ENCODE data around the gene GABRR2. TPM values are rescaled to one million over a fixed set of nuclear protein-coding genes. Genes with fewer than 3 reads are reported as not detected.

GABRR2 gene
- total and polyA plus RNA-seq, 10 of the 15 experiments (the other 5 are each of a cell fraction or from before 2014, with no cell fraction given): 0.16 to 0.72 (median 0.32) TPM; not detected in 2

DNA sequence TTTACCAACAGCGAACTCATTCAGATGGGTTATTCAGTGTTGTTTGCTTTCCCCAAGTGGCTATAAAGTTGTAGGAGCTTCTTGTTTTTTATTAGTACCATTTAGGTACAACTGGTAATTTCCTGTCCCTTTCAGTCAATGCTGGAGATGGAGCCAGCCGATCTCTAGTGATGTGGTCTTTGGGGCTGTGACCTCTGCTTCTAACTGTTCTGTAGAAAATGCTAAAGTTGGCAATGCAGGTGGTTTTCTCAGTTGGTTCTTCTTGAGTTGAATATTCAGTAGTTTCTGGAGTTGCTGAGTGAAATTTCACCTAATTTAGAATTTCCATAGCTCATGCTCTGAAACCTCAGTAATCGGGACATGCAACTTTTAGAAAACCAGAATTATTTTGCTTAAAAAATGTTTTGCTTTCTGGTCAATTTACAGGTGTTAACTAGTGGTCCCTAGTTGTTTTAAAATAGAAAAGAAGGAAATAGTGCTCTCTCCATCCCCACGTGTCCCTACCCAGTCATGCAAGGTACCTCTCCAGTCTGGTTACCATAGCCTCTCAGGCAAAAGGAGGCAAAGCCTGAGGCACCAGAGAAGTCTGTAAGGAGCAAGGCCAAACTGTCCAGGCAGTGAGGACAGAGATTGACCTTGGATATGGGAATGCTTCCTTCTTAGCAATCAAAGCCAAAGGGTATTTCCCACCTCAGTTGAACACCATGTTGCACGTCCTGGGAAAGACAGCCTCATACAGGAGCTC, 70.7 kb downstream of the GABRR2 start:
- Histone ChIP-seq H3K4me2 (ENCODE audit: control insufficient read depth, insufficient read depth) (no peak overlapping the region), H4K20me1 (ENCODE audit: control insufficient read depth, insufficient read depth) (no peaks in the 10 kb centered on the region), H3K36me3 (ENCODE audit: control insufficient read depth in 2 of 2, insufficient read depth in 2 of 2, low read length in 1 of 2) (no peaks in the 10 kb centered on the region), H2AFZ (ENCODE audit: control insufficient read depth, low read depth, low read length) (no peak overlapping the region), H3K79me2 (ENCODE audit: control insufficient read depth, insufficient read depth, low read length) (no peaks in the 10 kb centered on the region), H3K9ac (ENCODE audit: control insufficient read depth, insufficient read depth, low read length) (no peak overlapping the region), H3K27ac (ENCODE audit: control insufficient read depth, insufficient read depth) (no peak overlapping the region), H3K27me3 (replicated peaks in 1 of 2; ENCODE audit: control insufficient read depth in 2 of 2, insufficient read depth in 2 of 2, low read length in 1 of 2) (no peaks in the 10 kb centered on the region), H3K4me1 (ENCODE audit: control insufficient read depth, insufficient read depth, low read length) (peaks cover 14% of the 10 kb centered on the region), H3K9me3 (replicated peaks; ENCODE audit: control insufficient read depth, insufficient read depth, low read length) (no peaks in the 10 kb centered on the region; the same call in 2 of the 3 replicates), H3K4me3 (no peak overlapping the region)
- in situ Hi-C loops (cut with MboI): loop anchor here (5.0 kb wide), 1 partner anchor 262 kb away; no protein-coding TSS in a partner anchor
- intact Hi-C loops (cut with micrococcal nuclease; ENCODE audit: unreplicated experiment): no loop called here
- POLR2A ChIA-PET: no interaction called here
- SMC1A ChIA-PET (ENCODE audit: uncharacterized antibody, unreplicated experiment): interaction anchor here (0.9 to 3.2 kb wide), 5 partner anchors 12 to 263 kb away, joined by 3 to 28 read pairs (median 4); no protein-coding TSS in a partner anchor
- no TSS peak for BruUV-seq (replicated peaks)
- TF ChIP-seq CREM (IDR thresholded peaks at IDR 0.05; ENCODE audit: low read depth): 0 out of 2 replicates have a peak, but pooled peaks have one; percentile 13
- 0 out of 2 replicates have a peak, but pooled peaks have one; percentile 20 for TF ChIP-seq MEF2A (IDR thresholded peaks at IDR 0.05; ENCODE audit: insufficient read depth, low read depth, low read length)
- no peak for TF ChIP-seq CHD1 (IDR thresholded peaks at IDR 0.05; ENCODE audit: low read depth, low read length)
- no peak for TF ChIP-seq SMC3 (IDR thresholded peaks at IDR 0.05; ENCODE audit: borderline replicate concordance, low read length)
- TF ChIP-seq CBX5 (IDR thresholded peaks at IDR 0.05; ENCODE audit: low read depth): no peak
- TF ChIP-seq RUNX3 (IDR thresholded peaks at IDR 0.05; ENCODE audit: low read length): peak; percentile 40; the same call in 1 of the 2 replicates
- CTCF ChIA-PET: interaction anchor here (1.0 to 1.8 kb wide), 3 partner anchors 132 to 262 kb away, joined by 3 to 9 read pairs (median 9); no protein-coding TSS in a partner anchor
- 27% methylated on average over 5 of the region's 5 CpGs for WGBS (ENCODE audit: insufficient coverage, insufficient replicate concordance, low lambda C conversion rate, missing lambda C conversion rate)
- RAD21 ChIA-PET (ENCODE audit: unreplicated experiment): interaction anchor here (1.1 to 1.6 kb wide), 2 partner anchors 16 to 262 kb away, joined by 3 to 9 read pairs; no protein-coding TSS in a partner anchor
- ATAC-seq (peak; percentile 30; the same call in 1 of the 3 replicates), DNase-seq (ENCODE audit: low read depth, low spot score) (no peak), FAIRE-seq (no peak)
